Kidney (tissue), 14 donors: ENCODE results near the gene NFE2L2. TPM values are rescaled to one million over a fixed set of nuclear protein-coding genes. Genes with fewer than 3 reads are reported as not detected.

Experiments used
- DNase-seq, 5 donors: peaks; one replicate each; pipeline ENCODE4 v3.0.0-alpha.2; 2013 to 2020
- FAIRE-seq: peaks from 2 replicates; lab custom pipeline; 2012; peaks lifted over from hg19 to GRCh38; lab: Jason Lieb, UNC
- H3K27ac ChIP-seq, 2 donors: one replicate each; pipeline ENCODE4 v1.7.0; 2013; ENCODE audit warnings: low read depth in 2 of 2, low read length in 2 of 2, inconsistent platforms in 1 of 2
- H3K27me3 ChIP-seq: one replicate; pipeline ENCODE4 v1.7.1; 2013; ENCODE audit warnings: low read length, inconsistent platforms; ENCODE audit not compliant: control insufficient read depth, insufficient read depth
- H3K36me3 ChIP-seq, 3 donors: one replicate each; pipeline versions ENCODE4 v1.7.0 to v1.7.1; 2013; ENCODE audit warnings: low read length in 3 of 3, control low read depth in 1 of 3, inconsistent platforms in 1 of 3; ENCODE audit not compliant: insufficient read depth in 3 of 3, control insufficient read depth in 2 of 3
- H3K4me1 ChIP-seq, 3 donors: one replicate each; pipeline versions ENCODE4 v1.7.0 to v1.7.1; 2013; ENCODE audit warnings: low read length in 3 of 3, inconsistent platforms in 1 of 3, low read depth in 1 of 3; ENCODE audit not compliant: control insufficient read depth in 2 of 3, insufficient read depth in 2 of 3
- H3K4me3 ChIP-seq, 3 donors: one replicate each; pipeline versions ENCODE4 v1.7.0 to v1.8.1; 2013; ENCODE audit warnings: low read length in 3 of 3, control low read depth in 1 of 3, inconsistent platforms in 1 of 3
- H3K9ac ChIP-seq, 3 donors: one replicate each; pipeline versions ENCODE4 v1.7.0 to v1.7.1; 2013; ENCODE audit warnings: low read length in 3 of 3, control low read depth in 1 of 3, inconsistent platforms in 1 of 3
- H3K9me3 ChIP-seq, 3 donors: one replicate each; pipeline versions ENCODE4 v1.7.0 to v1.7.1; 2013; ENCODE audit warnings: low read length in 3 of 3, control low read depth in 1 of 3, inconsistent platforms in 1 of 3; ENCODE audit not compliant: control insufficient read depth in 2 of 3, insufficient read depth in 1 of 3
- intact Hi-C: fragments of 100-400 bp; cut with DNase I; formaldehyde crosslinking; loops from one replicate; pipeline ENCODE4 v1.11.1; 2022
- polyA plus RNA-seq: library from polyadenylated mRNA; stranded (reverse); fragments of 350-450 nt; fragmentation: Illumina TruSeq; extraction: RNeasy Lipid Tissue Mini Kit (QIAGEN cat#74804); gene quantifications from one replicate; pipeline ENCODE4 v1.2.3, GENCODE V29; 2014; ENCODE audit warnings: low read depth, low replicate concordance; ENCODE audit not compliant: insufficient read depth
- total RNA-seq: library from RNA; stranded (reverse); fragmentation: NEBNext Ultra II Directional; extraction: Animal tissue kit (Norgen Biotek cat#: 25700); gene quantifications from one replicate; pipeline ENCODE4 v1.2.1, GENCODE V29; 2021
- TF ChIP-seq, protein P1 (sequence below): IDR thresholded peaks from 3 replicates; pipeline ENCODE4 v1.5.1; 2012; ENCODE audit warnings: mild to moderate bottlenecking, moderate library complexity, borderline replicate concordance; ENCODE audit not compliant: insufficient read depth; ENCODE audit errors: extremely low read depth
- donor health status: control.
- donor health status: control.
- donor health status: control.
- donor health status: control.
- donor health status: control.
- donor health status: DM: yes; HTN: yes; CAD: no.
- donor health status: Normal renal cell carcinoma (clear cell type).

Gene NFE2L2
- total and polyA plus RNA-seq, 2 donors from 2014 or later = 105 to 149 TPM

DNA sequence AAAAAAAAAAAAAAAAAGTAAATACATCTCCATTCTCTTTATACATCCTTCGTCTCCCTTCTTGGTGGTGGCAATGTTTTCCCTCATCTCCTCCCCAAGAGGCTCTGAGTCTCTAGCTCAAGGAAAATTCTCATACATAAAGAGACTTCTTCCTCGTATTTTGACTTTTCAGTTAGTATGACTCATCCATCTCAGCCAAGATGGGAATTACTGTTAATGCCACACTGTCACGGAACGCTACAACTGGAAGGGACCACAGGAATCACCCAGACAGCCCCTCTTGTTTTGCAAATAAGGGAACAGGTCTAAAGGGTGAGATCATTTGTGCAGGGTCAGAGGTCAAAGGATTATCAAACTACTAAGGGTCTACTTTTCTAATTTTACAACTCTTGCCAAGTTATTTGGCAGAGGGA is 19.5 kb downstream of the NFE2L2 start:
- no peak for FAIRE-seq
- intact Hi-C loops = no loop called here
- TF ChIP-seq, protein P1, sequence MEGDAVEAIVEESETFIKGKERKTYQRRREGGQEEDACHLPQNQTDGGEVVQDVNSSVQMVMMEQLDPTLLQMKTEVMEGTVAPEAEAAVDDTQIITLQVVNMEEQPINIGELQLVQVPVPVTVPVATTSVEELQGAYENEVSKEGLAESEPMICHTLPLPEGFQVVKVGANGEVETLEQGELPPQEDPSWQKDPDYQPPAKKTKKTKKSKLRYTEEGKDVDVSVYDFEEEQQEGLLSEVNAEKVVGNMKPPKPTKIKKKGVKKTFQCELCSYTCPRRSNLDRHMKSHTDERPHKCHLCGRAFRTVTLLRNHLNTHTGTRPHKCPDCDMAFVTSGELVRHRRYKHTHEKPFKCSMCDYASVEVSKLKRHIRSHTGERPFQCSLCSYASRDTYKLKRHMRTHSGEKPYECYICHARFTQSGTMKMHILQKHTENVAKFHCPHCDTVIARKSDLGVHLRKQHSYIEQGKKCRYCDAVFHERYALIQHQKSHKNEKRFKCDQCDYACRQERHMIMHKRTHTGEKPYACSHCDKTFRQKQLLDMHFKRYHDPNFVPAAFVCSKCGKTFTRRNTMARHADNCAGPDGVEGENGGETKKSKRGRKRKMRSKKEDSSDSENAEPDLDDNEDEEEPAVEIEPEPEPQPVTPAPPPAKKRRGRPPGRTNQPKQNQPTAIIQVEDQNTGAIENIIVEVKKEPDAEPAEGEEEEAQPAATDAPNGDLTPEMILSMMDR = no peak
- H3K27ac ChIP-seq = peak overlapping the region in 1 of 2 donors; percentile 54
- H3K9me3 ChIP-seq = no peaks in the 10 kb centered on the region
- no peaks in the 10 kb centered on the region for H3K36me3 ChIP-seq
- H3K9ac ChIP-seq = no peak overlapping the region
- H3K27me3 ChIP-seq = no peaks in the 10 kb centered on the region
- DNase-seq = no peak
- peaks cover 11 to 48% (median 46%) of the 10 kb centered on the region in 3 donors for H3K4me1 ChIP-seq
- H3K4me3 ChIP-seq = no peak overlapping the region

DNA sequence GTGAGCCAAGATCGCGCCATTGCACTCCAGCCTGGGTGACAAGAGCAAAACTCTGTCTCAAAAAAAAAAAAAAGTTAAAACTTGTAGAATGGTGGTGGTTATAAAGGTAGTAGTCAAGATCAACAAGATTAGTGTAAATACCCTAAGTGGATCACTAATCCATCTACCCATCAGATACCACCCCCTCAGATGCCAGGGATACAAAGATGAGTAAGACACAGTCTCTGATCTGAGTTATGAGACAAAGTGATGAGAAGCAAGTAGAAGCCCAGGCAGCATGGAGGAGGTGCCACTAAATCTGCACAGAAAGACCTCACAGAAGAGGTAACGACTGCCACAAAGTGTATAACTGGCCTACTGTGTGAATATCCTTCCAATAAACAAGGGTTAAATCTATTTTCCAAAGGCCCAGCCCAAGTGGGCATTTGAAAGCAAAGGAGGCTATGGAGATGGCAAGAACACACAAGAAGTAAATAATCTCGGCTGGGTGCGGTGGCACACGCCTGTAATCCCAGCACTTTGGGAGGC is 20.2 kb downstream of the NFE2L2 start:
- no peaks in the 10 kb centered on the region for H3K36me3 ChIP-seq
- H3K9ac ChIP-seq = no peak overlapping the region
- H3K4me1 ChIP-seq = peaks cover 11 to 50% (median 49%) of the 10 kb centered on the region in 3 donors
- intact Hi-C loops = no loop called here
- TF ChIP-seq, protein P1 = no peak
- H3K27ac ChIP-seq = peak overlapping the region; percentile 54 to 55
- DNase-seq (no peak), FAIRE-seq (no peak)
- H3K9me3 ChIP-seq = no peaks in the 10 kb centered on the region
- H3K4me3 ChIP-seq = no peak overlapping the region
- H3K27me3 ChIP-seq = no peaks in the 10 kb centered on the region

DNA sequence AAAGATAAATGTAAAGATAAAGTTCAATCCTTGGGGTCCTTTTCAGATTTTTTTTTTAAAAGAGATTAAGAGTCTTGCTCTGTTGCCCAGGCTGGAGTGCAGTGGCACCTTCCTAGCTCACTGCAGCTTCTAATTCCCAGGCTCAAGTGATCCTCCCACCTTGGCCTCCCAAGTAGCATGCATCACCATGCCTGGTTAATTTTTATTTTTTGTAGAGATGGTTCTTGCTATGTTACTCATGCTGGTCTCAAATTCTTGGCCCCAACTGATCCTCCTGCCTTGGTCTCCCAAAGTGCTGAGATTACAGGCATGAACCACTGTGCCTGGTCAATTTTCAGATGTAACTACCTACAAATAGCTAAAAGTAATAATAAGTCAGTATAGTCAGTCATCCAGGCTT is 21.1 kb downstream of the NFE2L2 start:
- no peaks in the 10 kb centered on the region for H3K9me3 ChIP-seq
- TF ChIP-seq, protein P1 = no peak
- H3K9ac ChIP-seq = no peak overlapping the region
- no peak for FAIRE-seq
- intact Hi-C loops = no loop called here
- peaks cover 11 to 57% (median 50%) of the 10 kb centered on the region in 3 donors for H3K4me1 ChIP-seq
- no peak for DNase-seq
- no peaks in the 10 kb centered on the region for H3K36me3 ChIP-seq
- H3K4me3 ChIP-seq = no peak overlapping the region
- H3K27ac ChIP-seq = peak overlapping the region; percentile 75 to 85
- H3K27me3 ChIP-seq = no peaks in the 10 kb centered on the region

DNA sequence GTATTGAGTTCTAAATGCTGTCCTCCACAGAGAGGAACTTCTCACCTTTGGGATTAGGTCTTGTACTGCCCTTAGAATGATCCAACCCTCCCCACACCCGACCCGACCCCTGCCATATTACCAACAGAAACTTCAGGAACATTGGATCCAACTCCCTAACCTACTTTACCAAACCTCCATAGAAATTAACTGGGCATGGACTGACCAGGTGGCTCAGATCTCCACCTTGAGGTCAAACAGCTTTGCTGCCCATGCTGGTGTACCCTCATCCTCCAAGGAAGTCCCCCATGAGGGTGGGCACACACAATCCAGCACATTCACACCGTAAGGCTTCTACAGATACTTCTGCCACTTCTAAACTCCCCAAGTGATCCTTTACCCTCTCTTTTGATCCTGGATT is 21.5 kb downstream of the NFE2L2 start:
- no peak for FAIRE-seq
- Histone ChIP-seq H3K36me3 (no peaks in the 10 kb centered on the region), H3K27me3 (no peaks in the 10 kb centered on the region), H3K27ac (peak overlapping the region; percentile 75 to 85), H3K4me3 (peak overlapping the region in 1 of 3 donors; percentile 18), H3K9ac (peak overlapping the region in 1 of 3 donors; percentile 32), H3K9me3 (no peaks in the 10 kb centered on the region), H3K4me1 (peaks cover 11 to 61% (median 54%) of the 10 kb centered on the region in 3 donors)
- intact Hi-C loops = no loop called here
- TF ChIP-seq, protein P1 = no peak
- DNase-seq = no peak
